ENCODE measurements around the gene TNFRSF1B. TPM values are rescaled to one million over a fixed set of nuclear protein-coding genes. Genes with fewer than 3 reads are reported as not detected.

The TNFRSF1B gene
- polyA plus RNA-seq, result 100 to 1,000 TPM; 162 to 269 (median 165) TPM

DNA sequence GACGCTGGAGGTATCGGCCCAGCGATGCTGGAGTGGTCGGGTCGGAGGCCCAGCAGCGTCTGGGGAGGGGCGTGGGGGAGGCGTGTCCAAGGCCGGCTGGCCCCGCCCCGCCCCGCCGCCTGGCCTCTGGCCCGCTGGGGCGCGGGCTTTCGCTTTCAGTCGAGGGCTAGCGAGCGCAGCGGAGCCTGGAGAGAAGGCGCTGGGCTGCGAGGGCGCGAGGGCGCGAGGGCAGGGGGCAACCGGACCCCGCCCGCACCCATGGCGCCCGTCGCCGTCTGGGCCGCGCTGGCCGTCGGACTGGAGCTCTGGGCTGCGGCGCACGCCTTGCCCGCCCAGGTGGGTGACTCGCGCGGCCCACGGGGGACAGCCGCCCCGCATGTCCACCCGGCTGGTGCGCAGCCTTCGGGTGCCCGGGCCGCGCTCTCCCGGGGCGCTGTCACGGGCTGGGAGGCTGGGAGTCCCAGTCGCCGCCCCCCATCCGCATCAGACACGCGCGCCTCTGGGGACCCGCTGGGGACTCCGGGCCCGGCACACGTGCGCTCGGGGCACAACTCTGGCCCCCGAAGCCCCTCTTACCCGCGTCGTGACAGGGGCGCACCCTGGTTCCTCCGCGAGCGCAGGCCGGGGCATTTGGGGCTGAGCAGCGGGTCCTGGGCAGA lies at the start of gene TNFRSF1B:
Gene TNFRSF1B (plus strand): TSS at position 158 of the 659 bp plus-strand sequence. CDS start 101 bp downstream, at position 259.
- Mint-ChIP-seq H3K9me3 (no peaks in the 10 kb centered on the region), H3K4me1 (peaks cover 81 to 83% of the 10 kb centered on the region in 2 donors), H3K4me3 (peak within 1 kb of the TSS; percentile 99 to 100 (median 100)), H3K27me3 (ENCODE audit: low read depth in 3 of 3) (peaks cover 14 to 21% (median 14%) of the 10 kb centered on the region in 3 donors), H3K36me3 (peaks cover 5 to 14% (median 11%) of the 10 kb centered on the region in 3 donors), H3K27ac (peak within 1 kb of the TSS; percentile 99 to 100 (median 100))
- peak; percentile 83 to 85 (median 85) for DNase-seq

DNA sequence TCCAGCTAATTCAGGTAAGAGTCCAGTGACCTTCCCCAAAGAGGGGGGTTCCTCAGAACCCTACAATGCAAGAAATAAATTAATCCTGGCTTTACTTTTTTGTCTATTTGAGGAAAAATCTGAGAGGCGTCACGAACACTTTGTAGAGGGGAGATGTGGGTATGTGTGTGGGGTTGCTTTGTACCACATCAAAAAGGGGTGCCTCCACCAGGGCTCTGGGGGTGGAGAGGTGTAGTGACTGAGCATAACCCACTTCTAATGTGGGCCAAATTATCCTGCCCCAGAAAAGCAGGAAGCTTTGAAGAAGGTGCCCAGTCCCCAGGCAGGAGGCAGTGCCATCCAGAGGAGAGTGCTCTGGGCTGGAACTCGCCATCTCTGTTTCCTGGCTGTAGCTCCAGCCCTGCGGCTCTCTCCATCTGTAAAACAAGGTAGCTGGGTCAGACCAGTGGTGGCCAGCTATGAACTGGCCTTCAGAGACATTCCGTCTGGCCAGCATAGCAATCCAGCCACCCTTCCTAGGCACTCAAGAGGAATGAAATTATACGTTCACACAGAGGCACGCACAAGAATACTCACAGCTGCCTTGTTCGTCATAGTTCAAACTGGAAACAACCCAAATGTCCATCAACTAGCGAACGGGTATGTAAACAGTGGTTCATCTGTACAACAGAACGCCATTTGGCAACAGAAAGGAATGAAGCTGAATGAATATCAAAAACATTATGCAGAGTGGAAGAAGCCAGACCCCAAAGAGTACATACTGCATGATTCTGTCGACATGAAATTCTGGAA lies 45.4 kb upstream of the TNFRSF1B start:
- H3K27ac Mint-ChIP-seq, result peak overlapping the region in 2 of 6 donors; percentile 31 to 50
- no peaks in the 10 kb centered on the region for H3K36me3 Mint-ChIP-seq
- H3K4me1 Mint-ChIP-seq, result peaks cover 16 to 18% of the 10 kb centered on the region in 2 donors
- peaks cover 0 to 7% (median 2%) of the 10 kb centered on the region in 3 donors for H3K27me3 Mint-ChIP-seq (ENCODE audit: low read depth in 3 of 3)
- no peak overlapping the region for H3K4me3 Mint-ChIP-seq
- no peaks in the 10 kb centered on the region for H3K9me3 Mint-ChIP-seq
- no peak for DNase-seq

DNA sequence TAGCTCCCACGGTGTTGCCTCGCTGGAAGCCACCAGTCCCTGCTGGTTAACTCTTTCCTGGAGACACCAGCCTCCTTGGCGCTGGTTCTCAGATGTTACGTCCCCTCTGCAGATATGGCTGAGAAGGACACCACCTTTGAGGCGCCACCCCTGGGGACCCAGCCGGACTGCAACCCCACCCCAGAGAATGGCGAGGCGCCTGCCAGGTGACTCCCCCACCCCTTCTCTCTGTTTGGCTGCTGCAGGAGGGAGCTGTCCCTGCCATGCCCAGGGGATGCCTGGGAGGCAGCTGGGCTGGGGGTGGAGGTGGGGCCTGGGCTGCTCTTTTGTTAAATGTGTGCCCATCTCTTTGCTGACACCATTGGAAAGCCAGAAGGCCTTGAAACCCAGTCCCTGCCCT lies 43.6 kb upstream of the TNFRSF1B start:
- Mint-ChIP-seq H3K27me3 (ENCODE audit: low read depth in 3 of 3) (peaks cover 0 to 7% (median 0%) of the 10 kb centered on the region in 3 donors), H3K27ac (no peak overlapping the region), H3K9me3 (no peaks in the 10 kb centered on the region), H3K4me3 (no peak overlapping the region), H3K4me1 (peaks cover 18% of the 10 kb centered on the region in 2 donors), H3K36me3 (no peaks in the 10 kb centered on the region)
- DNase-seq, result no peak

DNA sequence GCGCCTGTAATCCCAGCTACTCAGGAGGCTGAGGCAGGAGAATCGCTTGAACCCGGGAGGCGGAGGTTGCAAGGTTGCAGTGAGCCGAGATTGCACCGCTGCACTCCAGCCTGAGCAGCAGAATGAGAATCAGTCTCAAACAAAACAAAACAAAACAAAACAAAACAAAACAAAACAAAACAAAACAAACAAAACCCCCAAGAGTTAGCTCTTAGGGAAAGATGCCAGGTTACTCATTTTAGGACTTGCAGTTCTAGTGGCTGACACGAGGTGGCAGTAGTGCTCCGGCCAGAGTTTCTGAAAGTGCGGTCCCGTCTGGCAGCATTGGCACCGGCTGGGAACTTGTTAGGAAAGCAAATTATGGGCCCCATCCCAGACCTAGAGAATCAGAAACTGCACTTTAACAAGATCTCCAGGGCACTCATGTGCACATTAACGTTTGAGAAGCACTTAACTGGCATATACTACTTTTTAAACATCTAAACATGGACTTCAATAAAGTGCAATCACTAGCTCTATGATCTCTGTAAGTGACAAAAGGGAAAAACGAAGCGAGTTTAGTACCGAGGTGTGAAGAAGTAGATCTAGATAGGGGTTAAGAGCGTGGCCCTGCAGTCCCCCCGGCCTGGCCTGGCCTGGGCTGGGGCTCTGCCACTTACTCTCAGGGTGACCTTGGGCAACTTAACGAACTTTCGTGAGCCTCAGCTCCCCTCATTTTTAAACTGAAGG lies 41.9 kb upstream of the TNFRSF1B start:
- Mint-ChIP-seq H3K36me3 (no peaks in the 10 kb centered on the region), H3K4me3 (peak overlapping the region in 4 of 5 donors; percentile 29 to 76 (median 48)), H3K9me3 (no peaks in the 10 kb centered on the region), H3K27ac (peak overlapping the region; percentile 44 to 86 (median 78)), H3K4me1 (peaks cover 18% of the 10 kb centered on the region in 2 donors), H3K27me3 (ENCODE audit: low read depth in 3 of 3) (peaks cover 0 to 2% (median 0%) of the 10 kb centered on the region in 3 donors)
- DNase-seq, result peak; percentile 79 to 80 (median 80)

DNA sequence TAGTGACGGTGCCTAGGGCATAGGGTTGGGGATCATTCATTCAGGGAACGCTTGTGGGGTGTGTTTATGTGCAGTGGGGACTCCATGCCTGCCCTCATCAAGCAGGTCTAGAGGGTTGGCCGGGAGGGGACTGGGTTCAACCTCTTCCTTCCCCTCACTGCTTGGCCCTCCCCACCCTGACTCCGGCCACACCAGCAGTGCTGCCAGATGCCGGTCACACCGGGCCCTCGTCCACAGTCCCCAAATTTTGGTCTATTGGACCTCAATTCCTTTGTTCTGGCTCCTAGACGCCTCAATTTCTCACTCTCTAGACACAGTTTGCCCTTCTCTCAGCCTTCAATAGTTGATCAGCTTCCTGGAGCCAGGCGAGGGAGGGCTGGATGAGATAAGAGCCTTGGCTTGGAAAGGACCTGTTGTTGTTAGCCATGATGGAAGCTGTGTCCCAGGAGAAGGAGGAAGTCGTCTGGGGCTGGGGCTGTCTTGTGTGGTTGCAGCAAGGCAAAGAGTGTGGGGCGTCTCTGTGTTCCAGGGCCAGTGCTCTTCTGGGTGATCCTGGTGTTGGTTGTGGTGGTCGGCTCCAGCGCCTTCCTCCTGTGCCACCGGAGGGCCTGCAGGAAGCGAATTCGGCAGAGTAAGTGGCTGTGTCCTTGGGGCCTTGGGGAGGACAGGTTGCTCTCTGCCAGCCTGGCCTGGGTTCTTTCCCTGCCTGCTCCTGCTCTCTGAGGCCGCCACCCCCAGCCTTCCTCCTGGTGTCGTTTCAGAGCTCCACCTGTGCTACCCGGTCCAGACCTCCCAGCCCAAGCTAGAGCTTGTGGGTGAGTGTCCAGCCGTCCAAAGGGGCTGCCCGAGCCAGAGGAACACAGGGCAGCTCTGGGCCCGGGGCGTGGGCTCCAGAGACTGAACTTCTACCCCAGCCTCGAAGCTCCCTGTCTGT lies 41.1 kb upstream of the TNFRSF1B start:
- H3K4me3 Mint-ChIP-seq, result peak overlapping the region in 3 of 5 donors; percentile 8 to 63 (median 34)
- peaks cover 0 to 2% (median 0%) of the 10 kb centered on the region in 3 donors for H3K27me3 Mint-ChIP-seq (ENCODE audit: low read depth in 3 of 3)
- H3K4me1 Mint-ChIP-seq, result peaks cover 22% of the 10 kb centered on the region in 2 donors
- H3K36me3 Mint-ChIP-seq, result no peaks in the 10 kb centered on the region
- peak overlapping the region in 5 of 6 donors; percentile 77 to 87 (median 86) for H3K27ac Mint-ChIP-seq
- DNase-seq, result no peak
- no peaks in the 10 kb centered on the region for H3K9me3 Mint-ChIP-seq

DNA sequence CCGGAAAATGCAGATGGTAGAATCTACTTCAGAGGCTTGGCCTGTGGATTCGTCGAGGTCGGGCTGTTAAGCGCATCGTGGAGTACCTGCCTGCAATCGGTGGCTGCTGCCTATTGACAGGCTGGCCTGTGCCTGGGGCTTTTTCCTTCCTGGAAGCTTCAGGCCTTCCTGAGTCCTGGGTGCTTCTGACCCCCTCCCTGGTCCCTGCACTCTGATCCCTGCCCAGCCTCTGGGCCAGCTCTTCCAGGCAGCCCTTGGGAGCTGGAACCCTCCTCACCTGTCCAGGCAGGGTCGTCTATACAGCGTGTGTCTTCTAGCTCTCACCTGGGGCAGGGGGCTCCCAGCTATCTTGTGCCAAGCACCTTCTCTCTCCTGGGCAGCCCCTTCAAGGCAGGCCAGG lies 40.0 kb upstream of the TNFRSF1B start:
- Mint-ChIP-seq H3K9me3 (no peaks in the 10 kb centered on the region), H3K4me3 (no peak overlapping the region), H3K27me3 (ENCODE audit: low read depth in 3 of 3) (peaks cover 0 to 2% (median 0%) of the 10 kb centered on the region in 3 donors), H3K27ac (peak overlapping the region in 1 of 6 donors; percentile 53), H3K36me3 (no peaks in the 10 kb centered on the region), H3K4me1 (peaks cover 22 to 23% of the 10 kb centered on the region in 2 donors)
- DNase-seq, result no peak

DNA sequence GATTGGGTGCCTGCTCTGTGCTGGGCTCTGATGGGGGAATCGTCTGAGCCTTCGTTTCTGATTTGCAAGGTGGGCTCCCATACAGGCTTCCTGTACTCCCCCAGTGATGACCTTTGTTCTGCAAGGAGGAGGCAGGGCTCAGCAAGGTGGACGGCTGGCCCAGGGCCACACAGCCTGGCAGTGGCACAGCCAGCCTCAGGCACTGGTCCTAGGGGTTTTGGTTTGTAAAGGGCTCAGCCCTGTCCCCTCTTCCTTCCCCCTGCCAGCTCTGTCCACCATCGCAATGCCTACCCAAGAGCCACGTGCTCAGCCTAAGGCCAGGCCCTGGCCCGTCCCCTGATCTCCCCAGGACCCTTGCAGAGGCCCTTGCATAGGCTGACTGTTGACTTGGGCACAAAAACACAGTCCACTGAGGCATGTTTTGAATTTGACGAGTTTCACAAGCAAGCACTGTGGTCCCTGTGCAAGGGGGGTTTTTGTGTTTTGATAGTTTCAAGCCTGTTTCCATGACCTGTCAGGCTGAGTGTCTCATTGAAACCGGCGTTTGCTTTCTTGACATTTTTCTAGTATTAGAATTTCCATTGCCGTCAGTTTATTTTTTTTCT lies 39.5 kb upstream of the TNFRSF1B start:
- Mint-ChIP-seq H3K36me3 (no peaks in the 10 kb centered on the region), H3K4me3 (no peak overlapping the region), H3K27me3 (ENCODE audit: low read depth in 3 of 3) (peaks cover 0 to 2% (median 0%) of the 10 kb centered on the region in 3 donors), H3K9me3 (no peaks in the 10 kb centered on the region), H3K27ac (peak overlapping the region in 1 of 6 donors; percentile 29), H3K4me1 (peaks cover 28 to 29% of the 10 kb centered on the region in 2 donors)
- no peak for DNase-seq

DNA sequence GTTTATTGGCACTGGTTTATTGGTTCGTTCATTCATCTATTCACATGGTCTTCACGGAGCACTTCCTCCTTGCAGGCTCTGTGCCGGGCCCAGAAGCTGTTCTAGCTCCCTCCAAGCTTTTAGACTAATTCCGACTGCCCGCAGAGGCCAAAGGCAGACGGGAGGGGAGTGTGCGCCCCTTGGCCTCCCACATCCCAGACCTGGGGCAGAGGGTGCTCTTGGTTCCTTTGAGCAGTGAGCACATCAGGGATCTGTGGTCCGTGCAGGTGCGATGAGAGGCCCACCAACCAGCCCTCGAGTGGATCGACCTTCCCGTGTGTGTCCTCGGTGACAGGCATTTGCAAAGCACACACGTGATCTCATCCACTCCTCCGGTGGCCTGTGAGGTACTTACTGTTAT lies 38.7 kb upstream of the TNFRSF1B start:
- H3K36me3 Mint-ChIP-seq, result no peaks in the 10 kb centered on the region
- H3K4me3 Mint-ChIP-seq, result no peak overlapping the region
- H3K27me3 Mint-ChIP-seq (ENCODE audit: low read depth in 3 of 3), result peaks cover 5 to 8% (median 5%) of the 10 kb centered on the region in 3 donors
- DNase-seq, result no peak
- peaks cover 36 to 37% of the 10 kb centered on the region in 2 donors for H3K4me1 Mint-ChIP-seq
- no peaks in the 10 kb centered on the region for H3K9me3 Mint-ChIP-seq
- H3K27ac Mint-ChIP-seq, result peak overlapping the region in 2 of 6 donors; percentile 29 to 34

DNA sequence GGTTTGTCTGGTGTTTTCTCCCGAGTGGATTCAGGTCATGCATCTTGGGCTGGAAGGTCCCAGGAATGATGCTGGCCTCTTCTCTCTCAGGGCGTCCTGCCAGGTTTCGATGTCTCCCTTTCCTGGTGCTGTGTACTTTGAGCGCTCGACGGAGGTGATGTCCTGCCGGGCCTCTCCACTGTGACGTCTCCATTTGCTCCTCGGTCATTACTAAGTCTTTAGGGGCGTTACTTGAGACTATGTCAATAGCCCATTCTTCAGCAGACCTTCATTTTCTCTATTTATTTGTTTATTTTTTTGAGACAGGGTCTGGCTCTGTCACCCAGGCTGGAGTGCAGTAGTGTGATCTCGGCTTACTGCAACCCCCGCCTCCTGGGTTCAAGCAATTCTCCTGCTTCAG lies 37.2 kb upstream of the TNFRSF1B start:
- H3K27ac Mint-ChIP-seq, result peak overlapping the region in 2 of 6 donors; percentile 27 to 51
- H3K4me1 Mint-ChIP-seq, result peaks cover 47 to 49% of the 10 kb centered on the region in 2 donors
- no peak overlapping the region for H3K4me3 Mint-ChIP-seq
- DNase-seq, result no peak
- H3K9me3 Mint-ChIP-seq, result no peaks in the 10 kb centered on the region
- H3K27me3 Mint-ChIP-seq (ENCODE audit: low read depth in 3 of 3), result peaks cover 5 to 9% (median 8%) of the 10 kb centered on the region in 3 donors
- H3K36me3 Mint-ChIP-seq, result no peaks in the 10 kb centered on the region

DNA sequence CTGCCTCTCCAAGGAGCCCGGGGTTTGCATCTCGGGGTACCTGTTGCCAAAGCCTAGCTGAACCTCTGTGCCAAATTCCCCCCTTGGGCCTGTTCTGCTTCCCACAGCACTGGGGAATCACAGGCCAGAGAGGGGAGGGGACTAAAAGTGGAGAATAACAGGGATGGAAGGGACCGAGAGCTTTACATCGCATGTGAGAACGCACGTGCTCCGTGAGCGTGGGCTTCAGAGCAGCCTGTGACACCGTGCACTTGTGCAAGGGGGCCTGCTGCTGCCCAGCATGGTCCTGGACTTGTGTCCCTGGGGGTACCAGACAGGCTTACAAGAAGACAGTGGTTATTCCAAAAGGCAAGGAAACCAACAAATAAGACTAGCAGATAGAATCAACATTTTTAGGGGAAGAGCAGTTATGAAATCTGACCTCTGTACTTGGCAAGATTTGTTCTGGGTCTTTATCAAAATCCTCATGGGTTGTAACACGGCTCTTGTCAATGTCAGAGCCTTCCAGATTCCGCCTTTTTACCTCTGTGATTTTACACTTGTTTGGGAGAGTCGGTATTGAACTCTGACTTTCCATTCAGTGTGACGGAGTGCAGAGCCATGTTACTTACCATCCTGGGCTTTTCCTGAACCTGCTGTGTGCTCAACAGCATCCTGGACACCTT lies 36.2 kb upstream of the TNFRSF1B start:
- no peaks in the 10 kb centered on the region for H3K9me3 Mint-ChIP-seq
- peaks cover 37 to 40% of the 10 kb centered on the region in 2 donors for H3K4me1 Mint-ChIP-seq
- no peak for DNase-seq
- peaks cover 5 to 9% (median 8%) of the 10 kb centered on the region in 3 donors for H3K27me3 Mint-ChIP-seq (ENCODE audit: low read depth in 3 of 3)
- peak overlapping the region in 2 of 5 donors; percentile 18 to 38 for H3K4me3 Mint-ChIP-seq
- H3K36me3 Mint-ChIP-seq, result no peaks in the 10 kb centered on the region
- peak overlapping the region in 5 of 6 donors; percentile 27 to 80 (median 75) for H3K27ac Mint-ChIP-seq

DNA sequence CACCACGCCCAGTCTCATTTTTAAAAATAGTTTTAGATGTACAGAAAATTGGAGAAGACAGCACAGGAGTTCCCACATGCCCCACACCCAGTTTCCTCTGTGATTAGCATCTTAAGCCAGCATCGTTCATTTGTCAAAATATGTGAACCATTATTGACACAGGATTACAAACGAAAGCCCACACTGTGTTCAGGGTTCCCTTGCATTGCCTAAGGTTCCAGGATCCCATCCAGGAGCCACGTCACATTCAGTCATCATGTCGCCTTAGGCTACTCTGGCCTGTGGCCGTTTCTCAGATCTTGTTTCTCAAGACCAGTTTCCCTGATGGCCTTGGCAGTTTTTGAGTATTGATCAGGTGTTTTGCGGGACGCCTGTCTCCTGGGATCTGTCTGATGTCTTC lies 34.7 kb upstream of the TNFRSF1B start:
- Mint-ChIP-seq H3K4me1 (peaks cover 30 to 32% of the 10 kb centered on the region in 2 donors), H3K27me3 (ENCODE audit: low read depth in 3 of 3) (peaks cover 5 to 9% (median 8%) of the 10 kb centered on the region in 3 donors), H3K27ac (peak overlapping the region; percentile 96 to 99 (median 98)), H3K4me3 (peak overlapping the region; percentile 54 to 87 (median 81)), H3K9me3 (no peaks in the 10 kb centered on the region), H3K36me3 (no peaks in the 10 kb centered on the region)
- no peak for DNase-seq

DNA sequence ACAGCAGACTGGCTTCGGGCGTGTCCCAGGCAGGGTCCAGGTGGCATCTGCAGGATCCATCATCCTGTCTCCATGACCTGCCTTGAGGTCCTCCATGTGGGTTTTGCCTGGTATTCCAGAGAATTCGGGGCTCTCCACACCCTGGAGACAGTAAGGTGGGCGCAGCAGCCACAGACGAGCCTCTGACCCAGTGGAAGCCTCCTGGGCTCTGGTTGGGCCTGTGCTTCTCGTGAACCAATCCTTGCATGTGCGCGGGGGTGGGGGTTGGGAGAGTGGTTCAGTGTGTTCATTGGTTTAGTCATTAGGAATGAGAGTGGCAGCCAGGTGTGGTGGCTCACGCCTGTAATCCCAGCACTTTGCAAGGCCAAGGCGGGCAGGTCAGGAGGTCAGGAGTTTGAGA lies 32.1 kb upstream of the TNFRSF1B start:
- H3K9me3 Mint-ChIP-seq, result no peaks in the 10 kb centered on the region
- peaks cover 30% of the 10 kb centered on the region in 2 donors for H3K4me1 Mint-ChIP-seq
- peak overlapping the region in 3 of 6 donors; percentile 62 to 99 (median 66) for H3K27ac Mint-ChIP-seq

More for the DNA sequence above, 32.1 kb upstream of the TNFRSF1B start:
- no peak for DNase-seq
- Mint-ChIP-seq H3K4me3 (no peak overlapping the region), H3K36me3 (no peaks in the 10 kb centered on the region), H3K27me3 (ENCODE audit: low read depth in 3 of 3) (peaks cover 5 to 9% (median 8%) of the 10 kb centered on the region in 3 donors)

Measured in immature natural killer cell (primary cell).